Transverse colon (tissue), 4 donors: Measurements from ENCODE around the gene PCBP3. TPM values are rescaled to one million over a fixed set of nuclear protein-coding genes. Genes with fewer than 3 reads are reported as not detected.

ENCODE experiments used
- DNase-seq: peaks from one replicate; pipeline ENCODE4 v3.0.0-alpha.2; 2019
- H3K27ac ChIP-seq, 4 donors: fragments of 200-600 bp; sonication (generic); 2 replicates each; pipeline ENCODE4 v1.5.1; 2016 to 2018; ENCODE audit warnings: inconsistent platforms in 4 of 4
- H3K27me3 ChIP-seq: fragments of 200-600 bp; sonication (generic); 2 replicates; pipeline ENCODE4 v1.5.1; 2017; ENCODE audit warnings: inconsistent platforms
- H3K36me3 ChIP-seq, 4 donors: fragments of 200-600 bp; sonication (generic); 2 replicates each; pipeline ENCODE4 v1.5.1; 2017 to 2019; ENCODE audit warnings: inconsistent platforms in 4 of 4
- H3K4me1 ChIP-seq, 4 donors: fragments of 200-600 bp; sonication (generic); 2 replicates each; pipeline ENCODE4 v1.5.1; 2017 to 2020; ENCODE audit warnings: inconsistent platforms in 4 of 4
- H3K4me3 ChIP-seq, 4 donors: fragments of 200-600 bp; sonication (generic); 1 replicate in 1 of 4; 2 replicates in 3 of 4; pipeline versions ENCODE4 v1.5.1 to v1.6.1; 2017 to 2019; ENCODE audit warnings: inconsistent platforms in 4 of 4
- H3K9me3 ChIP-seq, 2 donors: fragments of 200-600 bp; sonication (generic); 2 replicates each; pipeline ENCODE4 v1.5.1; 2017 to 2019; ENCODE audit warnings: inconsistent platforms in 2 of 2
- EP300 ChIP-seq: sonication (generic); formaldehyde crosslinking; IDR thresholded peaks from one replicate; pipeline ENCODE4 v1.6.1; 2017; ENCODE audit warnings: antibody characterized with exemption, low read depth
- POLR2A ChIP-seq: fragments of 450-650 bp; IDR thresholded peaks from one replicate; pipeline ENCODE4 v1.6.1; 2016; ENCODE audit warnings: antibody characterized with exemption, mild to moderate bottlenecking, moderate library complexity
- POLR2AphosphoS5 ChIP-seq, 3 donors: sonication (generic); formaldehyde crosslinking; IDR thresholded peaks; one replicate each; pipeline ENCODE4 v1.6.1; 2016; ENCODE audit warnings: antibody characterized with exemption in 3 of 3
- WGBS, 2 donors: methylation state at CpG; one replicate each; pipeline ENCODE4 v1.1.5; 2018; ENCODE audit warnings: low coverage in 1 of 2; 5-methylcytosine and 5-hydroxymethylcytosine counted together
- in situ Hi-C, 4 donors: fragments of 200-750 bp; cut with MboI; loops; one replicate each; pipeline versions ENCODE4 v1.15.0 to v1.15.1; 2017; ENCODE audit warnings: low sequenced_read_pairs in 3 of 4, low pct_ligation_motif_present in 1 of 4, low pct_unique_long_range_greater_than_20kb in 1 of 4
- intact Hi-C: fragments of 100-400 bp; cut with DNase I; formaldehyde crosslinking; loops from one replicate; pipeline ENCODE4 v1.15.1; 2023; ENCODE audit warnings: low total_unique reads
- total RNA-seq, 4 donors: library from RNA; depleted of rRNA; stranded (reverse); fragments of >200 nt; gene quantifications; one replicate each; pipeline ENCODE4 v1.1.0, GENCODE V29; 2016
- TF ChIP-seq, protein P1 (sequence below), 5 experiments: fragments of 200-600 bp in 3 of 5; fragments of 450-650 bp in 2 of 5; sonication (generic) in 3 of 5; IDR thresholded peaks; 1 replicate in 2 of 5; 2 replicates in 3 of 5; pipeline ENCODE4 v1.5.1; 2016 to 2017; ENCODE audit warnings: antibody characterized with exemption in 5 of 5, inconsistent platforms in 3 of 5, mild to moderate bottlenecking in 2 of 5, moderate library complexity in 1 of 5

Gene PCBP3
- total RNA-seq, 4 donors from 2014 or later = 0.80 to 7.8 (median 5.3) TPM

DNA sequence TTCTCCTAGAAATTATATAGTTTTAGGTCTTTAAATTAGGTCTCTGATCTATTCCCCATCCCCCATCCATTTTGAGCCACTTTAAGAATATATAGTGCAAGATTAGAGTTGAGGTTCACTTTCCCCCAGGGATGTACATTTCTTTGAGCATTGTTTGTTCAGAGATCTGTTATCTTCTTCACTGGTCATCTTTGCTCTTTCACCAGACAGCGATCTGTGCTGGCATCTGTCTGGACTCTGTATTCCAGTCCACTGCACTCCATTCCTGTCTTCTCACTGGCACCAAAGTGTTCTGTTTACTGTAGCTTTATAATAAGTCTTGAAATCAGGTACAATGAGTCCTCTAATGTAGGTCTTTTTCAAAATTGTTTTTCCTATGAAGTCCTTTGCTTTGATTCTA lies 112.5 kb downstream of the PCBP3 start:
- 85% methylated on average over 1 of the region's 1 CpG; no CpG with 5 or more reads in 1 of the 2 donors for WGBS, 2 donors
- in situ Hi-C loops (no loop called here), intact Hi-C loops (no loop called here)
- Histone ChIP-seq H3K27ac (no peak overlapping the region), H3K4me3 (no peak overlapping the region), H3K27me3 (no peaks in the 10 kb centered on the region), H3K36me3 (no peaks in the 10 kb centered on the region), H3K9me3 (no peaks in the 10 kb centered on the region), H3K4me1 (no peaks in the 10 kb centered on the region)
- TF ChIP-seq, protein P1, sequence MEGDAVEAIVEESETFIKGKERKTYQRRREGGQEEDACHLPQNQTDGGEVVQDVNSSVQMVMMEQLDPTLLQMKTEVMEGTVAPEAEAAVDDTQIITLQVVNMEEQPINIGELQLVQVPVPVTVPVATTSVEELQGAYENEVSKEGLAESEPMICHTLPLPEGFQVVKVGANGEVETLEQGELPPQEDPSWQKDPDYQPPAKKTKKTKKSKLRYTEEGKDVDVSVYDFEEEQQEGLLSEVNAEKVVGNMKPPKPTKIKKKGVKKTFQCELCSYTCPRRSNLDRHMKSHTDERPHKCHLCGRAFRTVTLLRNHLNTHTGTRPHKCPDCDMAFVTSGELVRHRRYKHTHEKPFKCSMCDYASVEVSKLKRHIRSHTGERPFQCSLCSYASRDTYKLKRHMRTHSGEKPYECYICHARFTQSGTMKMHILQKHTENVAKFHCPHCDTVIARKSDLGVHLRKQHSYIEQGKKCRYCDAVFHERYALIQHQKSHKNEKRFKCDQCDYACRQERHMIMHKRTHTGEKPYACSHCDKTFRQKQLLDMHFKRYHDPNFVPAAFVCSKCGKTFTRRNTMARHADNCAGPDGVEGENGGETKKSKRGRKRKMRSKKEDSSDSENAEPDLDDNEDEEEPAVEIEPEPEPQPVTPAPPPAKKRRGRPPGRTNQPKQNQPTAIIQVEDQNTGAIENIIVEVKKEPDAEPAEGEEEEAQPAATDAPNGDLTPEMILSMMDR (IDR thresholded peaks at IDR 0.05) = no peak
- TF ChIP-seq POLR2A (no peak), POLR2AphosphoS5 (IDR thresholded peaks at IDR 0.05) (no peak), EP300 (no peak)
- no peak for DNase-seq

DNA sequence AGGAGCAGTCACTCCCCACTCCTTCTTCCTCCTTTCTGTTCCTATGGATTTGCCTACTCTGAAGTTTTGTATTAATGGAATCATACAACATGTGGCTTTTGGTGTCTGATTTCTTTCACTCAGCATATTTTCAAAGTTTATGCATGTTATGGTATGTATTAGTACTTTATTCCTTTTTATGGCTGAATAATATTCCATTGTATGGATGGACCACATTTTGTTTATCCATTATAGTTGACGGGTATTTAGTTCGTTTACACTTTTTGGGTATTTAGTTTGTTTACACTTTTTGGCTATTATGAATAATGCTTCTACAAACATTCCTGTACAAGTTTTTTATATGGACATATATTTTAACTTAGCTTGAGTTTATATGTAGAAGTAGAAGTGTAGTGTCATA lies 113.1 kb downstream of the PCBP3 start:
- no peaks in the 10 kb centered on the region for H3K4me1 ChIP-seq
- intact Hi-C loops = no loop called here
- H3K27ac ChIP-seq = no peak overlapping the region
- no peaks in the 10 kb centered on the region for H3K27me3 ChIP-seq
- in situ Hi-C loops = no loop called here
- 88 to 93% methylated on average over 2 of the region's 2 CpGs for WGBS, 2 donors
- H3K9me3 ChIP-seq = no peaks in the 10 kb centered on the region
- no peak overlapping the region for H3K4me3 ChIP-seq
- no peak for DNase-seq
- H3K36me3 ChIP-seq = no peaks in the 10 kb centered on the region
- TF ChIP-seq, protein P1 (IDR thresholded peaks at IDR 0.05) = no peak
- TF ChIP-seq EP300 (no peak), POLR2AphosphoS5 (IDR thresholded peaks at IDR 0.05) (no peak), POLR2A (no peak)

DNA sequence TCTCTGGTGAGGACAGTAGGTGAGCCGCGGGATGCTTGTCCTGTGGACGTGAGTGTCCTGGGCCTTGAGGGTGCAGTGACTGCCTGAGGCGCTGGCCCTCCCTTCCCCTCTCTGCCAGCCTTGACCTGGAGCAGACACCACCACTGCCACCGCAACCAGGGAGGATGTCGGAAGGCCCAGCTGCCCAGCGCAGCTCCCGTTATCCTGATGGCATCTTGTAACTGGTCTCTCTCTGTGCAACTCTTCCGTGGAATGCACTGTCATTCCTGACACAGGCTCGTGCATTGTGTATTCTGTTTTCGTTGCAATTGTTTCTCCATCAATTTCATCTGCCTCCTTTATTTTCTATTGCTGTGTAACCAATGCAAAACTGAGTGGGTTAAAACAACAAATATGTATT lies 118.2 kb downstream of the PCBP3 start:
- 90 to 94% methylated on average over 2 to 11 of the region's 11 CpGs for WGBS, 2 donors
- in situ Hi-C loops (no loop called here), intact Hi-C loops (no loop called here)
- TF ChIP-seq POLR2AphosphoS5 (IDR thresholded peaks at IDR 0.05) (no peak), POLR2A (no peak), EP300 (no peak)
- TF ChIP-seq, protein P1 (IDR thresholded peaks at IDR 0.05) = no peak
- no peaks in the 10 kb centered on the region for H3K27me3 ChIP-seq
- no peak for DNase-seq
- H3K4me3 ChIP-seq = no peak overlapping the region
- no peaks in the 10 kb centered on the region for H3K9me3 ChIP-seq
- H3K36me3 ChIP-seq = no peaks in the 10 kb centered on the region
- H3K27ac ChIP-seq = no peak overlapping the region
- no peaks in the 10 kb centered on the region for H3K4me1 ChIP-seq

DNA sequence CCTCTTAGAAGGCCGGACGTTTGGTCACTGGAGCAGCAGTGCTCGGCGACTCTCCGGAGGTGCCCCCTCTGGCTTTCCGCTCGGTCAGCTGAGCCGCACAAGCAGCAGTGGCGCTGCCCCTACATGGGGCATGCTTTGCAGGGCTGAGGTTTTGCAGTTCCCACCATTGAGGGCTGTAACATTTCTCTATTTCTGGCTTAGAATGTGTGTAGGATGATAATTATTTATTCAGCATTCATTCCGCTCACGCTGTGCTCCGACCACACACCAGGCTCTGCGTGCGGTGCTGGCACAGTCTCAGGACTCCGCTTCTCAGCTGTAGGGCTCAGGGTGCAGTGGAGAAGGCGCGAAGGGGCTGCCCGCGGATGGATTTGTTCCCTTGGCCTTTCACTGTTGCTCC lies 119.5 kb downstream of the PCBP3 start:
- 55 to 91% methylated on average over 2 to 19 of the region's 19 CpGs for WGBS, 2 donors
- Histone ChIP-seq H3K4me3 (no peak overlapping the region), H3K36me3 (no peaks in the 10 kb centered on the region), H3K4me1 (no peaks in the 10 kb centered on the region), H3K27me3 (no peaks in the 10 kb centered on the region), H3K9me3 (no peaks in the 10 kb centered on the region), H3K27ac (no peak overlapping the region)
- TF ChIP-seq EP300 = no peak
- TF ChIP-seq POLR2A = no peak
- TF ChIP-seq, protein P1 (IDR thresholded peaks at IDR 0.05) = no peak
- no peak for TF ChIP-seq POLR2AphosphoS5 (IDR thresholded peaks at IDR 0.05)
- intact Hi-C loops (no loop called here), in situ Hi-C loops (no loop called here)
- no peak for DNase-seq
